ENCODE measurements around the gene MRPS10. TPM values are rescaled to one million over a fixed set of nuclear protein-coding genes. Genes with fewer than 3 reads are reported as not detected.

MRPS10 gene
- total and polyA plus RNA-seq, 2 experiments from 2014 or later = 65.1 to 79.8 TPM

GRCh38 chr6:42162812-42163211, 54.8 kb downstream of the MRPS10 start:
- DNase-seq = no peak
- peaks cover 18% of the 10 kb centered on the region for H3K4me1 ChIP-seq (ENCODE audit: insufficient read depth)
- H3K9me2 ChIP-seq (ENCODE audit: insufficient read depth) = no peaks in the 10 kb centered on the region
- no peak overlapping the region for H3K4me3 ChIP-seq
- no peak overlapping the region for H2AFZ ChIP-seq
- WGBS, 2 experiments (ENCODE audit: low coverage in 1 of 2, low lambda C conversion rate in 2 of 2, missing lambda C conversion rate in 2 of 2) = 87% methylated on average over 12 to 13 of the region's 13 CpGs
- H3K9me3 ChIP-seq (ENCODE audit: low read depth) = no peaks in the 10 kb centered on the region
- H4K20me1 ChIP-seq (ENCODE audit: insufficient read depth) = no peaks in the 10 kb centered on the region
- H3K27ac ChIP-seq = no peak overlapping the region
- H3F3A ChIP-seq (ENCODE audit: insufficient read depth) = peaks cover 4% of the 10 kb centered on the region; the same call in 1 of the 2 replicates
- H3K79me2 ChIP-seq (ENCODE audit: insufficient read depth) = no peaks in the 10 kb centered on the region
- no peaks in the 10 kb centered on the region for H3K27me3 ChIP-seq (replicated peaks; ENCODE audit: insufficient read depth)
- no peaks in the 10 kb centered on the region for H3K36me3 ChIP-seq (ENCODE audit: low read depth)
- TF ChIP-seq EZH2 (IDR thresholded peaks at IDR 0.05; ENCODE audit: insufficient read depth, poor library complexity, severe bottlenecking) = no peak
- no peak for TF ChIP-seq EZH2phosphoT487 (IDR thresholded peaks at IDR 0.05; ENCODE audit: insufficient read depth, low read depth)
- no peak overlapping the region for H3K9ac ChIP-seq
- no peak overlapping the region for H3K4me2 ChIP-seq (ENCODE audit: unreplicated experiment)
- in situ Hi-C loops (cut with MboI) = no loop called here

- no peak for DNase-seq
- H4K20me1 ChIP-seq (ENCODE audit: insufficient read depth) = no peaks in the 10 kb centered on the region
- H3K36me3 ChIP-seq (ENCODE audit: low read depth) = no peaks in the 10 kb centered on the region
- H3K9ac ChIP-seq = no peak overlapping the region
- H3K27me3 ChIP-seq (replicated peaks; ENCODE audit: insufficient read depth) = no peaks in the 10 kb centered on the region
- TF ChIP-seq EZH2phosphoT487 (IDR thresholded peaks at IDR 0.05; ENCODE audit: insufficient read depth, low read depth) = no peak
- H3K27ac ChIP-seq = no peak overlapping the region
- no peak overlapping the region for H3K4me2 ChIP-seq (ENCODE audit: unreplicated experiment)
- no peak overlapping the region for H3K4me3 ChIP-seq
- H3K9me2 ChIP-seq (ENCODE audit: insufficient read depth) = no peaks in the 10 kb centered on the region
- H3K9me3 ChIP-seq (ENCODE audit: low read depth) = no peaks in the 10 kb centered on the region
- no peaks in the 10 kb centered on the region for H3K79me2 ChIP-seq (ENCODE audit: insufficient read depth)
- in situ Hi-C loops (cut with MboI) = no loop called here
- 88 to 94% methylated on average over 6 to 7 of the region's 7 CpGs for WGBS, 2 experiments (ENCODE audit: low coverage in 1 of 2, low lambda C conversion rate in 2 of 2, missing lambda C conversion rate in 2 of 2)
- H3F3A ChIP-seq (ENCODE audit: insufficient read depth) = peaks cover 4% of the 10 kb centered on the region; the same call in 1 of the 2 replicates
- H2AFZ ChIP-seq = no peak overlapping the region
- H3K4me1 ChIP-seq (ENCODE audit: insufficient read depth) = peaks cover 22% of the 10 kb centered on the region
Observed at GRCh38 chr6:42162384-42162783, 55.3 kb downstream of the MRPS10 start.

DNA sequence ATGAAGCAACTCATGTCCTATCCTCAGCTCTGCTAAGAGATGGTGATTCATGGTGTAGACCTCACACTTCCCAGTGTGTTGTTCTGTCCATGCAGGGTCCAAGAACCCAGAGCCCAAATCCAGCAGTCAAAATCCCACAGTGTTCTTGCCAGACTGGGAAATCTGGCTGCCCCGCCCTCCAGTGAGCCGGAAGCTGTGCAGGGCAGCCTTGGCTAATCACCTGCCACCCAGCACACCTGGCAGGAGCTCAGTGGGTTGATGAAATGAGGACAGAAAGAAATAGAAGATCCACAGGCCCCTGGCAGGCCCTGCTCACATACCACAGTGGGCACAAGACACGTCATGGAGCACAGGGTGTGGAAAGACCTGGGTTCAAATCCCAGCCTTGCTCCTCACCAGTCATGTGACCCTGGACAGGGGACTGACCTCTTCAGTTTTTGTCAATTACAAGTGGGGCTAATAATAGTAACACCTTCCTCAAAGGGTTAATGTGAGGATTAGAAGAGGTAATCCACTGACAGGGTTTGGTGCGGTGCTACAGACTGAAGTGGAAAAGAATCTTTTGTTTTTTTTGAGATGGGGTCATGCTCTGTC, 58.1 kb downstream of the MRPS10 start:
- H3K4me2 ChIP-seq (ENCODE audit: unreplicated experiment) = no peak overlapping the region
- no peaks in the 10 kb centered on the region for H3K79me2 ChIP-seq (ENCODE audit: insufficient read depth)
- H4K20me1 ChIP-seq (ENCODE audit: insufficient read depth) = no peaks in the 10 kb centered on the region
- peaks cover under 1% of the 10 kb centered on the region; the same call in 1 of the 2 replicates for H3F3A ChIP-seq (ENCODE audit: insufficient read depth)
- no peak overlapping the region for H3K27ac ChIP-seq
- H2AFZ ChIP-seq = no peak overlapping the region
- H3K9me3 ChIP-seq (ENCODE audit: low read depth) = no peaks in the 10 kb centered on the region
- TF ChIP-seq EZH2phosphoT487 (IDR thresholded peaks at IDR 0.05; ENCODE audit: insufficient read depth, low read depth) (no peak), EZH2 (IDR thresholded peaks at IDR 0.05; ENCODE audit: insufficient read depth, poor library complexity, severe bottlenecking) (no peak)
- H3K27me3 ChIP-seq (replicated peaks; ENCODE audit: insufficient read depth) = no peaks in the 10 kb centered on the region
- H3K4me1 ChIP-seq (ENCODE audit: insufficient read depth) = peaks cover 15% of the 10 kb centered on the region
- no peaks in the 10 kb centered on the region for H3K9me2 ChIP-seq (ENCODE audit: insufficient read depth)
- 61 to 62% methylated on average over 4 of the region's 4 CpGs for WGBS, 2 experiments (ENCODE audit: low coverage in 1 of 2, low lambda C conversion rate in 2 of 2, missing lambda C conversion rate in 2 of 2)
- H3K4me3 ChIP-seq = no peak overlapping the region
- H3K9ac ChIP-seq = no peak overlapping the region
- no peak for DNase-seq
- in situ Hi-C loops (cut with MboI) = no loop called here
- H3K36me3 ChIP-seq (ENCODE audit: low read depth) = no peaks in the 10 kb centered on the region

- H3K9me3 ChIP-seq (ENCODE audit: low read depth) = no peaks in the 10 kb centered on the region
- DNase-seq = peak; percentile 20
- H3K9me2 ChIP-seq (ENCODE audit: insufficient read depth) = no peaks in the 10 kb centered on the region
- peak overlapping the region; percentile 48; the same call in 1 of the 2 replicates for H3K9ac ChIP-seq
- no peak overlapping the region for H3K4me3 ChIP-seq
- no peaks in the 10 kb centered on the region; the same call in 1 of the 2 replicates for H3F3A ChIP-seq (ENCODE audit: insufficient read depth)
- H3K27me3 ChIP-seq (replicated peaks; ENCODE audit: insufficient read depth) = no peaks in the 10 kb centered on the region
- H3K4me2 ChIP-seq (ENCODE audit: unreplicated experiment) = no peak overlapping the region
- TF ChIP-seq EZH2 (IDR thresholded peaks at IDR 0.05; ENCODE audit: insufficient read depth, poor library complexity, severe bottlenecking) (no peak), EZH2phosphoT487 (IDR thresholded peaks at IDR 0.05; ENCODE audit: insufficient read depth, low read depth) (no peak)
- 76 to 81% methylated on average over 2 of the region's 2 CpGs for WGBS, 2 experiments (ENCODE audit: low coverage in 1 of 2, low lambda C conversion rate in 2 of 2, missing lambda C conversion rate in 2 of 2)
- peaks cover 12% of the 10 kb centered on the region for H3K4me1 ChIP-seq (ENCODE audit: insufficient read depth)
- no peaks in the 10 kb centered on the region for H4K20me1 ChIP-seq (ENCODE audit: insufficient read depth)
- H3K36me3 ChIP-seq (ENCODE audit: low read depth) = no peaks in the 10 kb centered on the region
- in situ Hi-C loops (cut with MboI) = no loop called here
- H3K27ac ChIP-seq = peak overlapping the region; percentile 44; the same call in 1 of the 2 replicates
- H2AFZ ChIP-seq = 0 out of 2 replicates have a peak overlapping the region, but pooled peaks have one; percentile 50
- no peaks in the 10 kb centered on the region for H3K79me2 ChIP-seq (ENCODE audit: insufficient read depth)
Observed at GRCh38 chr6:42158631-42159030, 59.0 kb downstream of the MRPS10 start.
